Measurements from ENCODE around the gene KRT80. TPM values are rescaled to one million over a fixed set of nuclear protein-coding genes. Genes with fewer than 3 reads are reported as not detected.

The KRT80 gene
- polyA plus RNA-seq, 4 donors, result 0.13 to 3.2 (median 0.58) TPM

- Histone ChIP-seq H3K4me1 (ENCODE audit: control insufficient read depth in 3 of 3, insufficient read depth in 2 of 3, low read depth in 1 of 3, low read length in 2 of 3) (peaks cover 0 to 11% (median 0%) of the 10 kb centered on the region in 3 donors), H3K9me3 (ENCODE audit: control insufficient read depth in 2 of 2, insufficient read depth in 1 of 2, low read depth in 1 of 2, low read length in 1 of 2) (no peaks in the 10 kb centered on the region), H3K27ac (ENCODE audit: low read depth in 1 of 3, low read length in 2 of 3) (no peak overlapping the region), H3K4me3 (ENCODE audit: low read depth in 1 of 3, low read length in 3 of 3) (no peak overlapping the region), H3K36me3 (ENCODE audit: control insufficient read depth in 3 of 3, insufficient read depth in 2 of 3, low read depth in 1 of 3, low read length in 3 of 3) (no peaks in the 10 kb centered on the region), H3K27me3 (ENCODE audit: control insufficient read depth in 3 of 3, insufficient read depth in 3 of 3, low read length in 3 of 3) (no peaks in the 10 kb centered on the region)
- 28 to 79% (median 55%) methylated on average over 8 of the region's 8 CpGs for WGBS, 3 donors
- FAIRE-seq (no peak), DNase-seq (no peak)
Observed at GRCh38 chr12:52199294-52199919, 7.6 kb upstream of the KRT80 start.

- 50 to 64% (median 60%) methylated on average over 5 of the region's 5 CpGs for WGBS, 3 donors
- Histone ChIP-seq H3K27me3 (ENCODE audit: control insufficient read depth in 3 of 3, insufficient read depth in 3 of 3, low read length in 3 of 3) (no peaks in the 10 kb centered on the region), H3K4me1 (ENCODE audit: control insufficient read depth in 3 of 3, insufficient read depth in 2 of 3, low read depth in 1 of 3, low read length in 2 of 3) (peaks cover 0 to 15% (median 0%) of the 10 kb centered on the region in 3 donors), H3K4me3 (ENCODE audit: low read depth in 1 of 3, low read length in 3 of 3) (no peak overlapping the region), H3K27ac (ENCODE audit: low read depth in 1 of 3, low read length in 2 of 3) (no peak overlapping the region), H3K9me3 (ENCODE audit: control insufficient read depth in 2 of 2, insufficient read depth in 1 of 2, low read depth in 1 of 2, low read length in 1 of 2) (no peaks in the 10 kb centered on the region), H3K36me3 (ENCODE audit: control insufficient read depth in 3 of 3, insufficient read depth in 2 of 3, low read depth in 1 of 3, low read length in 3 of 3) (no peaks in the 10 kb centered on the region)
- DNase-seq (no peak), FAIRE-seq (no peak)
Observed at GRCh38 chr12:52198454-52199215, 6.8 kb upstream of the KRT80 start.

GRCh38 chr12:52197371-52198231 is 5.8 kb upstream of the KRT80 start:
- H3K4me3 ChIP-seq (ENCODE audit: low read depth in 1 of 3, low read length in 3 of 3), result no peak overlapping the region
- H3K9me3 ChIP-seq (ENCODE audit: control insufficient read depth in 2 of 2, insufficient read depth in 1 of 2, low read depth in 1 of 2, low read length in 1 of 2), result no peaks in the 10 kb centered on the region
- FAIRE-seq (no peak), DNase-seq (no peak)
- WGBS, 3 donors, result 53 to 69% (median 57%) methylated on average over 11 of the region's 11 CpGs
- no peaks in the 10 kb centered on the region for H3K36me3 ChIP-seq (ENCODE audit: control insufficient read depth in 3 of 3, insufficient read depth in 2 of 3, low read depth in 1 of 3, low read length in 3 of 3)
- no peaks in the 10 kb centered on the region for H3K27me3 ChIP-seq (ENCODE audit: control insufficient read depth in 3 of 3, insufficient read depth in 3 of 3, low read length in 3 of 3)
- H3K27ac ChIP-seq (ENCODE audit: low read depth in 1 of 3, low read length in 2 of 3), result no peak overlapping the region
- peaks cover 0 to 11% (median 0%) of the 10 kb centered on the region in 3 donors for H3K4me1 ChIP-seq (ENCODE audit: control insufficient read depth in 3 of 3, insufficient read depth in 2 of 3, low read depth in 1 of 3, low read length in 2 of 3)

DNA sequence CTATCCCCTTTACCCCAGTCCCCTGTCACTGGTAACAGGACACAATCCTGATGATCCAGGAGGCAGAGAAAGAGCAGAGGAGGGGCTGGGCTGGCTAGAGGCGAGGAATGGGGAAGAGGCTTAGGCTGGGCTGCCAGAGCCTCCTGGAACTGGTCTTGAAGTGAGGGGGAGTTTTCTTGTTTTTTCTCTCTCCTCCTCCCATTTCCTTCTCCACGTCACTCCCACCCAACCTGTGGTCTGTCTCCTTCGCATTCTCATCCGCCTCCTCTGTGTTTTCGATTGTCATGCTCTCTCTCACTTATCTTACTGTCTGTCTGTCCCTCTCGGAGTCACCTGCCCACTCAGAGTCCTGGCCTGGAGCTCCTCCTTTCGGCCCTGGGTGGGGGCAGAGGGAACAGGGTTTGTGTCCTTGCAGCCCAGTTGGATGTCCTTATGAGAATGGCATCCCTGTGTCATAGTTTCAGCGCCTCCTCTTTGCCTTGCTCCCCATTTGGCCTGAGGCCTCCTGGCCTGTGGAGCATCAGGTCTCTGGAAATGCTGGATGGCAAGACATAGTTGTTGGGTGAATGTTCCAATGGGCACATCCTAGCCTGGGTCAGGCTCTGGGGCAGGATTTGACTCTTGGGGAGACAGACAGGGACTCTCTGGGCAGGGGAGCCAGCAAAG is 3.4 kb upstream of the KRT80 start:
- no peaks in the 10 kb centered on the region for H3K36me3 ChIP-seq (ENCODE audit: control insufficient read depth in 3 of 3, insufficient read depth in 2 of 3, low read depth in 1 of 3, low read length in 3 of 3)
- peaks cover 0 to 15% (median 0%) of the 10 kb centered on the region in 3 donors for H3K4me1 ChIP-seq (ENCODE audit: control insufficient read depth in 3 of 3, insufficient read depth in 2 of 3, low read depth in 1 of 3, low read length in 2 of 3)
- no peak overlapping the region for H3K27ac ChIP-seq (ENCODE audit: low read depth in 1 of 3, low read length in 2 of 3)
- H3K9me3 ChIP-seq (ENCODE audit: control insufficient read depth in 2 of 2, insufficient read depth in 1 of 2, low read depth in 1 of 2, low read length in 1 of 2), result no peaks in the 10 kb centered on the region
- H3K27me3 ChIP-seq (ENCODE audit: control insufficient read depth in 3 of 3, insufficient read depth in 3 of 3, low read length in 3 of 3), result no peaks in the 10 kb centered on the region
- no peak for FAIRE-seq
- 79 to 90% (median 79%) methylated on average over 8 of the region's 8 CpGs for WGBS, 3 donors
- no peak for DNase-seq
- no peak overlapping the region for H3K4me3 ChIP-seq (ENCODE audit: low read depth in 1 of 3, low read length in 3 of 3)

GRCh38 chr12:52193991-52194390 is 2.2 kb upstream of the KRT80 start:
- WGBS, 3 donors, result 59 to 88% (median 65%) methylated on average over 6 of the region's 6 CpGs
- no peak overlapping the region for H3K4me3 ChIP-seq (ENCODE audit: low read depth in 1 of 3, low read length in 3 of 3)
- no peaks in the 10 kb centered on the region for H3K36me3 ChIP-seq (ENCODE audit: control insufficient read depth in 3 of 3, insufficient read depth in 2 of 3, low read depth in 1 of 3, low read length in 3 of 3)
- no peak overlapping the region for H3K27ac ChIP-seq (ENCODE audit: low read depth in 1 of 3, low read length in 2 of 3)
- peaks cover 0 to 22% (median 0%) of the 10 kb centered on the region in 3 donors for H3K4me1 ChIP-seq (ENCODE audit: control insufficient read depth in 3 of 3, insufficient read depth in 2 of 3, low read depth in 1 of 3, low read length in 2 of 3)
- FAIRE-seq (no peak), DNase-seq (no peak)
- H3K9me3 ChIP-seq (ENCODE audit: control insufficient read depth in 2 of 2, insufficient read depth in 1 of 2, low read depth in 1 of 2, low read length in 1 of 2), result no peaks in the 10 kb centered on the region
- H3K27me3 ChIP-seq (ENCODE audit: control insufficient read depth in 3 of 3, insufficient read depth in 3 of 3, low read length in 3 of 3), result no peaks in the 10 kb centered on the region

DNA sequence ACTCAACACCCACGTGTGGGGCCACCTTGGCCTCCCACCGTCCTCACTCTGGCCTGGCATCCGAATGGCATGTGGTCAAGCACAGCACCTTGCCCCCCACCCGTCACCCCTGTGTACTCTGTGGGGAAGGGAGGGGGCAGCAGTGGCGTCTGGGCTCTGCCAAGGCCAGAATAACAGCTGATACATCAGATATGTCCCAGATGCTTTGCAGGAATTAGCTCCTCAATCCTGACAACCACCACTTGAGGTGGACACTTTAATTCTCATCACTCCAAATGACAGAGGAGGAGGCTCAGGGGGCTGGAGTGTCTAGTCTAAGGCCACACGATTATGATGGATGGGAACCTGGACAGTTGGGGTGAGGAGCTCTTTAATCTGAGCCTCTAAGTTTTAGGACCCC is 1.7 kb upstream of the KRT80 start:
- DNase-seq, result no peak
- no peak overlapping the region for H3K27ac ChIP-seq (ENCODE audit: low read depth in 1 of 3, low read length in 2 of 3)
- WGBS, 3 donors, result 71 to 74% (median 71%) methylated on average over 6 of the region's 6 CpGs
- H3K27me3 ChIP-seq (ENCODE audit: control insufficient read depth in 3 of 3, insufficient read depth in 3 of 3, low read length in 3 of 3), result no peaks in the 10 kb centered on the region
- no peaks in the 10 kb centered on the region for H3K36me3 ChIP-seq (ENCODE audit: control insufficient read depth in 3 of 3, insufficient read depth in 2 of 3, low read depth in 1 of 3, low read length in 3 of 3)
- no peak overlapping the region for H3K4me3 ChIP-seq (ENCODE audit: low read depth in 1 of 3, low read length in 3 of 3)
- FAIRE-seq, result no peak
- no peaks in the 10 kb centered on the region for H3K9me3 ChIP-seq (ENCODE audit: control insufficient read depth in 2 of 2, insufficient read depth in 1 of 2, low read depth in 1 of 2, low read length in 1 of 2)
- H3K4me1 ChIP-seq (ENCODE audit: control insufficient read depth in 3 of 3, insufficient read depth in 2 of 3, low read depth in 1 of 3, low read length in 2 of 3), result peaks cover 0 to 22% (median 0%) of the 10 kb centered on the region in 3 donors

DNA sequence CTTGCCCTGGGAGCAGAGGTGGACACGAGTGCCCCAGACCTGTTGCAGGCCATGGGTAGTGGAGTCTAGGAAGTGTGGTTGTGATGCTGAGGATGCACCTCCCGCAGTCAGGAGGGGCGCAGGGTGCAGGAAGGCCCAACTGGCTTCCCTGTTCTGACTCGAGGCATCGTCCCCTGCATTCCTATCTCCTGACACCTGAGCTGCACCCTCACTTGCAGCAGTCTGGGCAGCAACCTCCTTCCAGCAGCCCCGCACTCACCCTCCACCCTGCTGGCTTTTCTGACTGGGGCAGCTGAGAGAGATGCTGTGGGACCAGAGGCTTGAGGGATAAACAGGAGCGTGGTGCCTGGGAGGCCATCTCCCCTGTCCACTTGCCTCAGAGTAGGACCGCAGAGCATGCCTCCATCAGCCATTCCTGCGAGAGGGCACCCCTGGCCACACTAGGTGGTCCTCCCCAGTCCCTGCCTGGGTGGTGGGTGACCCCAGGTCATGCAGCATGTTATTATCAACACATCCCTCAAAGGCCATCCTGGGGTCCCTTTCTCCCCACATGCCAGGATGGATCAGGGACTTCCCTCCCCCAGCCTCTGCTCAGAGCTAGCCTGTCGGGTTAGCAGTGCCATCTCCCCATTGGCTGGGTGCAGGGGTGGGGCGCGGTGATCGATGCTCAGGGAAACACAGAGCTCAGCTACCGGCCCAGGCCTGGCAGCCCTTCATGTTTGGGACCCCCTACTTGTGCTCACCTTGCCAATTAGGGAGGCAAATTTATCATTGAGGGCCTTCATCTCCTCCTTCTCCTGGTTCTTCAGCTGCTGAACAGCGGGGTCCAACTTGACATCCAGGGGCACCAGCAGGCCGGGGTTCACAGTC is 719 bp downstream of the KRT80 start:
- H3K4me3 ChIP-seq (ENCODE audit: low read depth in 1 of 3, low read length in 3 of 3), result no peak overlapping the region
- peaks cover 0 to 22% (median 0%) of the 10 kb centered on the region in 3 donors for H3K4me1 ChIP-seq (ENCODE audit: control insufficient read depth in 3 of 3, insufficient read depth in 2 of 3, low read depth in 1 of 3, low read length in 2 of 3)
- H3K27ac ChIP-seq (ENCODE audit: low read depth in 1 of 3, low read length in 2 of 3), result peak overlapping the region in 2 of 3 donors; percentile 26 to 53
- H3K36me3 ChIP-seq (ENCODE audit: control insufficient read depth in 3 of 3, insufficient read depth in 2 of 3, low read depth in 1 of 3, low read length in 3 of 3), result no peaks in the 10 kb centered on the region
- 54 to 77% (median 65%) methylated on average over 16 of the region's 16 CpGs for WGBS, 3 donors
- no peaks in the 10 kb centered on the region for H3K27me3 ChIP-seq (ENCODE audit: control insufficient read depth in 3 of 3, insufficient read depth in 3 of 3, low read length in 3 of 3)
- DNase-seq (no peak), FAIRE-seq (no peak)
- no peaks in the 10 kb centered on the region for H3K9me3 ChIP-seq (ENCODE audit: control insufficient read depth in 2 of 2, insufficient read depth in 1 of 2, low read depth in 1 of 2, low read length in 1 of 2)

Measured in small intestine (tissue), 7 donors.